ENCODE measurements around the gene OR10A2. TPM values are rescaled to one million over a fixed set of nuclear protein-coding genes. Genes with fewer than 3 reads are reported as not detected.

The OR10A2 gene
- total and polyA plus RNA-seq, 10 of the 15 experiments (the other 5 are each of a cell fraction or from before 2014, with no cell fraction given), result 0.04 to 0.06 TPM; not detected in 8

DNA sequence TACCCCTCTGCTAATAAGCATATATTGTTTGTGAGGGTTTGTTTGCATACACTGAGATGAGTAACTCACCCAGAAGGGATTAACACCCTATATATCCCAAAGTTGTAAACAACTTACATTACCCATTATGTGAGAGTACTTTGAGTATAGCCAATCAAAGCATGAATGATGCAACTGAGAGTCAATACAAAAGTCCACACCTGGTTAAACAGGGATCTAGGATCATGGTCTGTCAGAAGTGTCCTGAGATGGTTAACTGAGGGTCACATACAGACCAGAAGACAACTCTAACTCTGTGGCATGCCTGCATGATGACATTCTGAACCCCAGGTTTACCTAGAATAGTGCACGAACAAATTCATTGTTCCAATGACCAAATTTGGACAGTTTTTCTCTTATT lies 34.8 kb upstream of the OR10A2 start (continued):
- no peak for TF ChIP-seq NKRF (conservative IDR thresholded peaks at IDR 0.05)
- TF ChIP-seq KLF5 (IDR thresholded peaks at IDR 0.05; ENCODE audit: partially characterized antibody), result no peak
- TF ChIP-seq, protein P1, sequence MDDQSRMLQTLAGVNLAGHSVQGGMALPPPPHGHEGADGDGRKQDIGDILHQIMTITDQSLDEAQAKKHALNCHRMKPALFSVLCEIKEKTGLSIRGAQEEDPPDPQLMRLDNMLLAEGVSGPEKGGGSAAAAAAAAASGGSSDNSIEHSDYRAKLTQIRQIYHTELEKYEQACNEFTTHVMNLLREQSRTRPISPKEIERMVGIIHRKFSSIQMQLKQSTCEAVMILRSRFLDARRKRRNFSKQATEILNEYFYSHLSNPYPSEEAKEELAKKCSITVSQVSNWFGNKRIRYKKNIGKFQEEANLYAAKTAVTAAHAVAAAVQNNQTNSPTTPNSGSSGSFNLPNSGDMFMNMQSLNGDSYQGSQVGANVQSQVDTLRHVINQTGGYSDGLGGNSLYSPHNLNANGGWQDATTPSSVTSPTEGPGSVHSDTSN (IDR thresholded peaks at IDR 0.05; ENCODE audit: insufficient replicate concordance, low read depth, low read length), result no peak
- TF ChIP-seq STAT3 (IDR thresholded peaks at IDR 0.05; ENCODE audit: low read depth, low read length), result no peak
- no peak for TF ChIP-seq SMARCA5 (IDR thresholded peaks at IDR 0.05)
- TF ChIP-seq NRF1 (conservative IDR thresholded peaks at IDR 0.05; ENCODE audit: low read depth, low read length), result no peak

GRCh38 chr11:6833356-6833755 lies 29.5 kb upstream of the OR10A2 start:
- SMC1A ChIA-PET (ENCODE audit: uncharacterized antibody, unreplicated experiment), result interaction anchor here (0.9 kb wide), 1 partner anchor 9 kb away, joined by 4 read pairs; no protein-coding TSS in a partner anchor

More at GRCh38 chr11:6833356-6833755, 29.5 kb upstream of the OR10A2 start:
- in situ Hi-C loops (cut with MboI), result no loop called here
- H3K27ac ChIP-seq (ENCODE audit: control insufficient read depth, insufficient read depth), result no peak overlapping the region
- no peaks in the 10 kb centered on the region for H4K20me1 ChIP-seq (ENCODE audit: control insufficient read depth, insufficient read depth)
- FAIRE-seq, result no peak
- no peak overlapping the region for H3K4me2 ChIP-seq (ENCODE audit: control insufficient read depth, insufficient read depth)
- WGBS (ENCODE audit: insufficient coverage, insufficient replicate concordance, low lambda C conversion rate, missing lambda C conversion rate), result 52% methylated on average over 6 of the region's 6 CpGs
- no peak for TF ChIP-seq TARDBP (IDR thresholded peaks at IDR 0.05; ENCODE audit: borderline replicate concordance)
- no peak for TF ChIP-seq GABPA (IDR thresholded peaks at IDR 0.05; ENCODE audit: low read depth)
- TF ChIP-seq, protein P2, sequence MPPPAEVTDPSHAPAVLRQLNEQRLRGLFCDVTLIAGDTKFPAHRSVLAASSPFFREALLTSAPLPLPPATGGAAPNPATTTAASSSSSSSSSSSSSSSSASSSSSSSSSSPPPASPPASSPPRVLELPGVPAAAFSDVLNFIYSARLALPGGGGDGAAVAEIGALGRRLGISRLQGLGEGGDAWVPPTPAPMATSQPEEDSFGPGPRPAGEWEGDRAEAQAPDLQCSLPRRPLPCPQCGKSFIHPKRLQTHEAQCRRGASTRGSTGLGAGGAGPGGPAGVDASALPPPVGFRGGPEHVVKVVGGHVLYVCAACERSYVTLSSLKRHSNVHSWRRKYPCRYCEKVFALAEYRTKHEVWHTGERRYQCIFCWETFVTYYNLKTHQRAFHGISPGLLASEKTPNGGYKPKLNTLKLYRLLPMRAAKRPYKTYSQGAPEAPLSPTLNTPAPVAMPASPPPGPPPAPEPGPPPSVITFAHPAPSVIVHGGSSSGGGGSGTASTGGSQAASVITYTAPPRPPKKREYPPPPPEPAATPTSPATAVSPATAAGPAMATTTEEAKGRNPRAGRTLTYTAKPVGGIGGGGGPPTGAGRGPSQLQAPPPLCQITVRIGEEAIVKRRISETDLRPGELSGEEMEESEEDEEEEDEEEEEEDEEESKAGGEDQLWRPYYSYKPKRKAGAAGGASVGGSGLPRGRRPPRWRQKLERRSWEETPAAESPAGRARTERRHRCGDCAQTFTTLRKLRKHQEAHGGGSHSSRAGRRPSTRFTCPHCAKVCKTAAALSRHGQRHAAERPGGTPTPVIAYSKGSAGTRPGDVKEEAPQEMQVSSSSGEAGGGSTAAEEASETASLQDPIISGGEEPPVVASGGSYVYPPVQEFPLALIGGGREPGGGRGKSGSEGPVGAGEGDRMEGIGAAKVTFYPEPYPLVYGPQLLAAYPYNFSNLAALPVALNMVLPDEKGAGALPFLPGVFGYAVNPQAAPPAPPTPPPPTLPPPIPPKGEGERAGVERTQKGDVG (CRISPR knock-in tag; IDR thresholded peaks at IDR 0.05), result no peak
- ChIA-PET POLR2A (no interaction called here), RAD21 (ENCODE audit: unreplicated experiment) (no interaction called here), CTCF (interaction anchor here (0.9 to 2.1 kb wide), 3 partner anchors 9 to 21 kb away, joined by 4 to 6 read pairs (median 5); no protein-coding TSS in a partner anchor)
- H3K9me3 ChIP-seq (replicated peaks; ENCODE audit: control insufficient read depth, insufficient read depth, low read length), result no peaks in the 10 kb centered on the region
- no TSS peak for BruUV-seq (replicated peaks)
- H3K36me3 ChIP-seq (ENCODE audit: control insufficient read depth in 2 of 2, insufficient read depth in 2 of 2, low read length in 1 of 2), result no peaks in the 10 kb centered on the region
- no peaks in the 10 kb centered on the region for H3K79me2 ChIP-seq (ENCODE audit: control insufficient read depth, insufficient read depth, low read length)
- H3K27me3 ChIP-seq (replicated peaks in 1 of 2; ENCODE audit: control insufficient read depth in 2 of 2, insufficient read depth in 2 of 2, low read length in 1 of 2), result no peaks in the 10 kb centered on the region
- no peak for DNase-seq (ENCODE audit: low read depth, low spot score)
- no peaks in the 10 kb centered on the region for H3K4me1 ChIP-seq (ENCODE audit: control insufficient read depth, insufficient read depth, low read length)
- no peak overlapping the region for H3K9ac ChIP-seq (ENCODE audit: control insufficient read depth, insufficient read depth, low read length)
- ATAC-seq, result no peak
- no peak overlapping the region for H3K4me3 ChIP-seq
- no peak overlapping the region for H2AFZ ChIP-seq (ENCODE audit: control insufficient read depth, low read depth, low read length)
- intact Hi-C loops (cut with micrococcal nuclease; ENCODE audit: unreplicated experiment), result no loop called here
